HG03565 (cell line): ENCODE results near the gene HEATR5B.
A peak's percentile ranks its signal among the peaks of the same experiment; 100 is the strongest.

Experiments
- ATAC-seq: cut with Tn5 transposase; IDR thresholded peaks from one replicate; pipeline ENCODE4 v1.9.1; 2021; ENCODE audit warnings: mild to moderate bottlenecking, moderate library complexity; ENCODE audit not compliant: unreplicated experiment

HEATR5B gene

DNA sequence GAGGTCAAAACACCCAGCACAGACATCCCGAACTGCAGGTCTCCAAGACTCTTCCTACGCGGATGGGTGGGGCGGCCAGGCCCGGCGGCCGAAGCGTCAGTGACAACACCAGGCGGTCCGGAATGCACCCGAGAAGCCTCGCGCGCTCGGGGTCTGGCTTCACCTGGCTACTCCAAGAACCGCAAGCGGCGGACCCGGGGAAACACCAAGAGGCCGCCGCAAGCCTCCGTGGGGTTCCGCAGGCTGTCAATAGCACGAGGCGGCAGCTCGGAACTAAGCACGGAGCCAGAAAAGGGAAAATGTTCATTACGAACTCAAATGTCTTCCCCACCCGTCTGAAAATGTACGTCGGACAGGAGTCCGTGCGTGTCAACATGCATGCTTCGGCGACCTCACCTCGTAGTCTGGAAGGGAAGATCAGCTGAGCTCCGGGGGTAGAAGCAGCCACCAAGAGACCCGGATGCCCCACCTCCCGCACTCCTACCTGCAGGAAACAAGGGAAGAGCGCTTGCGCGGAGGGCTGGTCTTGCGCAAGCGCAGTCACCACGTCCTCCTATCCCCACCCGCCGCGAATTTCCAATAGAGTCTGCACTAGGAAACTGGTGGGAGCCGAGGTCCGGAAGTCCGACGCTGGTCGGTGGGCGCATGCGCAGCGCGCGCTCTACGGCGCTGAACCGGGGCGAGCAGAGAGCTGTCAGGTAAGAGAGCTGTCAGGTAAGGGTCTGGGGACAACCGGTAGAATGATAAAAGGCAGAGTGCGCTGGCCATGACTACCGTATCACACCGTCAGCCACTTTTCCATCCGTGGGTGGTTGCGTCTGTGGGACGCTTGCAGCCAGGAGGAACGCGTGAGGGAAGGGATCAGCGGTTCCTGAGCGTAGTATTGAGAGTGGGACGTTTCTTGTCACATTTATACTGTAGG, at the start of gene HEATR5B, which contains the start of gene GPATCH11:
HEATR5B (minus strand) TSS at position 500 of the 922 bp plus-strand sequence. CDS start 958 bp downstream, outside the sequence.
GPATCH11 (plus strand) TSS at position 646 of the 922 bp plus-strand sequence. CDS start 3,864 bp downstream, outside the sequence.
- peak; percentile 68 for ATAC-seq

DNA sequence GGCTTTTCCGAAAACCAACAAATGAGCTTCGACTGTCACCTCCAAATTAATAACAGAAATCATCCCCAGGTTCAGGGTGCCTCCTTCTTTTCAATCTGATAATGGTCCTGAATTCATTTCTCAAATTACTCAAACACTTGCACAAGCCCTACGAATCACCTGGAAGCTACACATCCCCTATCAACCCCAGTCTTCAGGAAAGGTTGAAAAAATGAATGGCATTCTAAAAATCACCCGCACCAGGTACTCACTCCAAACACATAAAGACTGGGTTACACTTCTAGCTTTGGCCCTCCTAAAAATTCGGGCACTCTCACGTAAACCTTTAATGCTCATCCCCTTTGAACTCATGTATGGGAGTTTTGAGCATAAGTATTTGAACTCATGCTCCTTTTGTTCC, 48.7 kb upstream of the HEATR5B start:
- no peak for ATAC-seq

DNA sequence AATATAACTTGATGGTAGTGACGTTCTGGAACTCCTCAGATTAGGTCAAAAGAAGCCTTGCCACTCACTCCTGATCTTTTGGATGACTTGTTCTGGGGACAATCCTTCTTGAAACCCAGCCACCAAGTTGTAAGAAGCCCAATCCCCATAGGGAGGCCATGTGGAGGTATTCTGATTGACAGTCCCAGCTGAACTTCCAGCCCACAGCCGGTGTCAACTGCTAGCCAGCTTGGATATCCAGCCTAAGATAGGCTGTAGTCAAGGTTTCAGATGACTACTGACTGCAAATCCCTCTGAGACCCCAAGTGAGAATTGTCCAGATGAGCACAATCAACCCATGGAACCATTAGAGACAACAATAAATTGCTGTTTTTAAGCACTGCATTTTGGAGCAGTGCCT, 41.2 kb upstream of the HEATR5B start:
- ATAC-seq, result no peak

DNA sequence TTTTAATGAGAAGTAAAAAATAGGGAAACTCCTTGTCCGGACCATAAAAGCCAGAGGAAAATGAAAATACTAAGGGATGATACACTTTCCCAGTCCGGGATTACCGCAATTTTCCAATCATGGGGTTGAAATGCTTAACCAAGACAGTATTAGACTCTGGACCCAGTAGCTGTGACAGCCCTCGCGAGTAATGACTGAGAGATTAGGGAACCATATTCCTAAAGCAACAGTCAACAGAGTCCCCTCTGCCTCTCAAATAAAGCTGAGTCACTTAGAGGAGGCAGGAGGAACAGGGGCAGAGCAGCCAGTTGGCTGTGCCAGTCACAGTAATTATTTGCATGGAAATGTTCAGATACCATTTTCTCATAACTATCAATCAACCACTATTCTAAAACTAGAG, 35.0 kb upstream of the HEATR5B start:
- ATAC-seq, result no peak

DNA sequence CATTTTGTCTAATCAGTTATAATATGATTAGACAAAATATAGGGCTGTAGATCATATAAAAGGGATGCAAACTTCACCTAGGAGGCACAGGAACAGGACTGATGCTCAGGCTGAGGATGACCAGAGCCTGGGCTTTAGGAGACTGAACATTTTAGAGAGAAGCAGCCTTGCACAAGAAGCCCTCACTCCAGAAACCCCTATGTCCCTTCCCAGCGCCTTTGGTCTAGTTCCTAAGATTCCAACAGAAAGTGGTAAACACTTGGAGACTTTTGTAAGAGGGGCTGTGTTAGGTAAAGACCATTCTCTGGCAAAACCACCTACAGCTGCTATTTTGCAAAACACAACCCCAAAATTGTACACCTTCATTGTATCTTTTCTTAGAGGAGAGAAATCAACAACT, 33.4 kb upstream of the HEATR5B start:
- ATAC-seq, result no peak

DNA sequence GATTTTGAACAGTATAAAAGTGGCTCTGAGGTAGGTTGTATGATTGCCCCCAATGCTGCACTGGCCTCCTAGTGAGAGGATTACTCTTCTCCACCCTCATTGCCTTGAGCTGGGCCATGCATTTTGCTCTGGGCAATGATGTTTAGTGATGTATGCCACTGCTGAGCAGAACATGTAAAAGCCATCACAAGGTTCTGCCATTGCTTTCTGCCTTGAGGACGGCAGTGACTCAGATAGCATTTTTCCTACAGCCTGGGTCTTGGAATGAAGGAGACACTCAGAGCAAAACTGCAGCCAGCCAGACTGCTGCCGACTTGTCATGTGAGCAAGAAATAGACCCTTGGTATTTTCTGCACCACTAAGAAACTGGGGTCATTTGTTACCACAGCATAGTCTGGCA, 27.8 kb upstream of the HEATR5B start:
- ATAC-seq, result no peak

DNA sequence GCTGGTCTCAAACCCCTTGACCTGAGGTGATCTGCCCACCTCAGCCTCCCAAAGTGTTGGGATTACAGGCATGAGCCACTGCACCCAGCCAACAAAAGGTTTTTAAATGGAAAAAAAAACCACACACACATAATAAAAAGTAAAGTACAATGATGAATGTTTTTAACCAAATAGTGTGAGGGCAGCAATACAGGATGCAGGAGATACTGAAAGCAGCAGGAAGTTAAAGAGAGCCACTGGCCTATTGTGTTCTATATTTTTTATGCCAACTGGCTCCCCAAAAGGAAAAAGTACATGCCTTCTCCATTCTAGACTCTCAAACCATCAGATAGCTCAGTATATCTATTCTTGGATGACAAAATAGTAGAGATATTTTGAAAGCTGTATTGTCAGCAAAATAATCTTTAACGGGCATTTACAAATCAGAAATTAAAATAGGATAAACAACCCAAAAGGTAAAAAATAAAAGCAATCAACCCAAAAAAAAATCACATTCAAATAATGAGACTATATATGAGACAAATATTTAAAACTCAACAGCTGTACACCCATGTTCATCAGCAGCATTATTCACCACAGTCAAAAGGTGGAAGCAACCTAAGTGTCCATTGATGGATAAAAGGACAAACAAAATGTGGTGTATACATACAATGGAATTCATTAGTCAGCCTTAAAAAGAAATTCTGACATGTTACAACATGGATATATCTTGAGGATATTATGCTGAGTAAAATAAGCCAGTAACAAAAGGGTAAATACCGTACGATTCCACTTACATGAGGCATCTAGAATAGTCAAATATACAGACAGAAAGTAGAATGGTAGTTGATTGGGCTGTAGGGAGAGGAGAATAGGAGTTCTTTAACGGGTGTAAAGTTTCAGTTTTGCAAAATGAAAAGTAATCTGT, 26.4 kb upstream of the HEATR5B start:
- no peak for ATAC-seq

GRCh38 chr2:37109523-37109922, 25.4 kb upstream of the HEATR5B start:
- ATAC-seq, result no peak

GRCh38 chr2:37105150-37105549, 21.0 kb upstream of the HEATR5B start:
- ATAC-seq, result no peak

DNA sequence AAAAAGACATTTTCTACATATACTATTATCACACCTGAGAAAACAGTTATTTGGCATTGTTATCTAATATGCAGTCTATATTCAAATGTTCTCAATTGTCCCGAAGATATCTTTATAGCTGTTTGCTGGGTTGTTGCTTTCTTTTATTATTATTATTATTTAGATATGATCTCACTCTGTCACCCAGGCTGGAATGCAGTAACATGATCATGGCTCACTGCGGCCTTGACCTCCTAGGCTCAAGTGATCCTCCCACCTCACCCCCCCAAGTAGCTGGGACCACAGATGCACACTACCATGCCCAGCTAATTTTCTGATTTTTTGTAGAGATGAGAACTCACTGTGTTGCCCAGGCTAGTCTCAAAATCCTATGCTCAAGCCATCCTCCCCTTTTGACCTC, 20.0 kb upstream of the HEATR5B start:
- ATAC-seq, result no peak

DNA sequence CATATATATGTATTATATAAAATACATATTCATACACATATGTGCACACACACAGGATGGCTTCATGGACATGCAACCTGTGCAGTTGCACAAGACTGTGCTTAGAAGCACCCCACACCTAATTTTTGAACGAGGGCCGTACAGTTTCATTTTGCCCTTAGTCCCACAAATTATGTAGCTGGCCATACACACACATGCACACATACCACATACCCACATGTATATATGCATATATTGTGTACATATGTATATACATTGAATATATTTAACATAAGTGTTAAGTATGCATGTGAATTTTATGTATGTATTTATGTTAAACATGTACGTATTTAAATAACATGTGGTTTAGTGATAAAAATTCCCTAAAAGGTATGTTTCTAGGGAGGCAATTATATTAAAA, 18.4 kb upstream of the HEATR5B start:
- no peak for ATAC-seq

DNA sequence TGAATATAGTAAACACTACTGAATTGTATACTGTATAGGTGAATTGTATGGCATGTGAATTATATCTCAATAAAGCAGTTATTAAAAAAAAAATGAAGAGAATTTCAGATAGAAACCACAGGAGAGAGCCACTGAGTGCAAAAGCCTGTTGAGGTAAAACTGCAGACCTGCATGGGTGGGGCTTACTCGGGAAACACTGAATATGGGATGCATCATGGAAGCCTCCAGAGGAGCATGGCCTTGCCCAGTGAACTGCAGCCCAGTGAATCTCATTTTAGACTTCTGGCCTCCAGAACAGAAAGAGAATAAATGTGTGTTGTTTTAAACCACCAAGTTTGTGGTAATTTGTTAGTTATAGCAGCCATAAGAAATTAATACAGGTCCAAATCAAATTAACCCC, 15.9 kb upstream of the HEATR5B start:
- ATAC-seq, result no peak

DNA sequence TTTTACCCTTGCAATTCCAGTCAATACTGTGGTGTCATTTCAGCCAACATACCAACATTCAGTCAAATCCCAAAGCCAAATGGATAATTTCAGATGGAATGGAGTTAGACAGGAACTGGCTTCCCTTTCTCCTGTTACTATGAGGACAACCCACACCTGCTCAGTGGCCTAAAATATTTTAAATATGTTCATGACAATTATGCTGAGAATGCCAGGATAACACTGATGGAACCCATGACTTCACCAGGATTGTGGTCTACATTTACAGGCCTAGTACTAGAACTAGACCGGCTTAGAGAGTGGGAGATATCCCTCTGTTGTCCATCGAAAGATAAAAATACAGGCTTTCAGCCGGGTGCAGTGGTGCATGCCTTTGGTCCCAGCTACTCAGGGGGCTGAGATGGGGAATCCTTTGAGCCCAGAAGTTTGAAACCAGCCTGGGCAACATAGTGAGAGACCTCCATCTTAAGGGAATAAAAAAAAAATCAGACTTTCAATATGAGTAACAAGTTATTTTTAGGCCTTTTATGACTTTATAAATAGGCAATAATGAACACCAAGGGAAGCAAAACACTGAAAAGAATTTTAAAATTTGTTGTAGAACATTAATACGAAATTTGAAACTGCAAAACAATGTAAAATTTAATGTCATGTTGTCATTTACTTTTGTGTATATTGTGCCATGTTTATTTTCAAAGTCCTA, 14.4 kb upstream of the HEATR5B start:
- no peak for ATAC-seq

GRCh38 chr2:37096568-37096967, 12.4 kb upstream of the HEATR5B start:
- ATAC-seq, result no peak

DNA sequence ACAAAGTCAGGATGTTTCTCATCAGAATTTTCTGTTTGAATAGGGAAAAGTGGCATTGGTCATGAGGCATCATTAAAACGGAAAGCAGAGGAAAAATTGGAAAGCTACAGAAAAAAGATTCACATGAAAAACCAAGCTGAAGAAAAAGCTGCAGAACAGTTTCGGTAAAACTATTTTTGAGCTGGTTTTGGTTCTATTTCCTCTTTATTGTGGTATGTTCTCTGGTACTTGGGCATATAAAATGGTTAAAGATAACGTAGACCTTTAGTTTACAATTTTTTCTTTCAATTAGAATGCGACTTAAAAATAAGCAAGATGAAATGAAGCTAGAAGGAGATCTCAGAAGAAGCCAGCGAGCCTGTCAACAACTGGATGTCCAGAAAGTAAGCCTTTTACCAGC, 7.7 kb upstream of the HEATR5B start:
- ATAC-seq, result peak; percentile 32

GRCh38 chr2:37090019-37090477, 5.9 kb upstream of the HEATR5B start:
- ATAC-seq, result peak; percentile 86

DNA sequence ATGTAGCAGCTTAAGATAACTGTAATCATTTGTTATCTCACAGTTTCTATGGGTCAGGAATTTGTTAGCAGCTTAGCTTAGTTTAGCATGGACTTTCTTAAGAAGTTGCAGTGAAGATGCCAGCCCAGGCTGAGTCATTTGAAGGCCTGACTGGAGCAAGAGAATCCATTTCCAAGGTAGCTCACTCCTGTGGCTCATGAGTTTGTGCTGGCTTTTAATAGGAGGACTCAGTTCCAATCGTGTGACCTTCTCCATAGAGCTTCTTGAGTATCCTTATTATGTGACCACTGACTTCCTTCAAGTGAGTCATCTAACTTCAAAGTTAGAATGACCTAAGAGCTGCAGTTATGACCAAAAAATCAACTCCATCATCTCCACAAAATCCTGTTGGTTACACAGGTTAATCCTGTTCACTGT, 1.6 kb upstream of the HEATR5B start:
- ATAC-seq, result no peak

GRCh38 chr2:37084797-37085196, 625 bp upstream of the HEATR5B start:
- ATAC-seq, result no peak

DNA sequence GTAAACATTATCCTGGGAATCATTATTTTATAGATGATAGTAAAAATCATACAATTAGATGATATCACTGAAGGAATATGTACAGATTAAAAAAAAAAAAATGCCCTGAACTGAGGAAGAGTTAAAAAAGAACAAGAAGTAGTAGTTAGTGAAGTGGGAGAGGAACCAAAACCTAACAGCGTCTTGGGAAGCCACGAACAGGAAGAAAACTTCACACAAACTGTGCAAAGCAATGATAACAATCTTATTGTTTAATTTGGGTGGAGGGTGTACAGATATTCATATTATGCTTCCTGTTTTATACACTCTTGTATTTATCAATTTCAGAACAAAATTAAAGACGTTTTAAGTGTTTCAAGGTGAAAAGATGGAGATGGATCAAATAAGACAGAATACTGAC, 3.5 kb downstream of the HEATR5B start:
- ATAC-seq, result no peak

DNA sequence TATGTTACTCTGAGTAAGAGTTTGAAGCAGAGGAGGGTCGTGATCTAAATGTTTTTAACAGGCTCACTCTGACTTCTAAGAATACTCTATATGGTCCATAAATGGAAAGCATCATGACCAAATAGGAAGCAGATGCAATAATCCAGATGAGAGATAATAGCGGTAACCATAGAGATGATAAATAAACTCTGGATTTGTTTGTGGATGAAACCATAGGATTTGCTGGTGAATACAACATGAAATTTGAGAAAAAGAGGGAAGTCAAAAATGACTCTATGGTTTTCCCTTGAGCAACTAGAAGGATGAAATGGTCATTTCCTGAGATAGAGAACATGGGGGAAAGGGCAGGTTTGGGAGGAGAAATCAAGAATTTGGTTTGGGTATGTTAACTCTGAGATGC, 3.9 kb downstream of the HEATR5B start:
- ATAC-seq, result no peak

GRCh38 chr2:37070931-37071330, 13.2 kb downstream of the HEATR5B start:
- no peak for ATAC-seq
